Raji (cell line): ENCODE data around the gene GRIK4.

Source experiments
- POLR2A ChIP-seq: IDR thresholded peaks from 2 replicates; pipeline ENCODE4 v1.6.1; 2011; ENCODE audit warnings: low read depth, low read length, control low read depth; ENCODE audit not compliant: insufficient read depth

Gene GRIK4

DNA sequence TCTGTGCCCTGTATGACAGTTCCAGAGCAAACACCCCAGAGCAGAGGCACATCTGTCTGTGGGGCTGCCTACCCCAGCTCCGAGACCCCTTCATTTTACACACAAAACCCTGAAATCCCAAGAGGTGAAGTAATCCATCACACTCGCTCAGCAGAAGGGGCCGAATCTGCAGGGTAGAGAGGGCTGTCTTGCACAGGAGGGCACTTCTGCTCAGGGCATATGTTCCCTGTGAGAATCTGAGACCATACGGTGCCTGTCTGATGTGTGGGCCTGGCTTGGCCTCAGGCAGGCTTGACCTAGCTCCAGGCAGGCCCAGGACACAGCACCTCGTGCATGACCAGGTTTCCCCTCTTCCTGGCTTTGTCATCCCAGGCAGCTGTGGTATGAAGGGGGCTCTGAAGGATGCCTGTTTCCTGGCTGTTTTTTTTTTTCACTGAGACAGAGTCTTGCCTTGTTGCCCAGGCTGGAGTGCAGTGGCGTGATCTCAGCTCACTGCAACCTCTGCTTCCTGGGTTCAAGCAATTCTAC lies 37.2 kb downstream of the GRIK4 start:
- no peak for TF ChIP-seq POLR2A

DNA sequence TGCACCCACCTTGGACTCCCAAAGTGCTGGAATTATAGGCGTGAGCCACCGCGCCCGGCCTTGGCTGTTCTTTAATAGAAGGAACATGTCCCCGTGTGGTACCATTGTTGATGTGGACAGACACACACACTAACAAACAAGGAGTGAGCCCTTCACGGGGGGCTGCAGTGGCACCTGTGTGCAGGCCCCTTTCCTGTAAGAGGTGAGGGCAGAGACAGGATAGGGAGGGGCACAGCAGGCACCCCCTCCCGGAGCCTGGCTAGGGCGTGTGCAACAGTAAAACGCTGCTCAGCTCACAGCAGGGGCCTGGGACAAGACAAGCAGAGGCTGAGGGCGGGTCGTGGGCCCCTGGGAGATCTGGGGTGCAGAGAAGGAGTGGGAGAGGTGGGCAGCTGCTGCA lies 37.8 kb downstream of the GRIK4 start:
- TF ChIP-seq POLR2A = no peak

DNA sequence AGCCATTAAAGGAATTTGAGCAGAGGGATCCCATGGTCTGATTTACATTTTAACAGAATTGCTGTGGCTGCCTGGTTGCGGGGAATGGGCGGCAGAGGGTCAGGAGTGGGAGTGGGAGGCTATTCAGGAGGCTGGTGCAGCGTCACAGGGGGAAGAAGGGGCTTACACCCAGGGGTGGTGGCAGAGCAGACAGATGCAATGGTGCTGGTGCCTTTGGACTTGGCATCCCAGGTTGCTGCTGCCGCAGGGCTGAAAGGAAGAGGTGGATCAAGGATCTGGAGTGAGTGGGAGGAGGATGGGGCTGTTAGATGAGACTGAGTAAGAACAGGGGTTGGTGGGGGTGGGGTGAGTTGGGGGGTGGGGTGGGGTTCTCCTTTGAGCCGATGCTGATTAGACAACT lies 38.5 kb downstream of the GRIK4 start:
- TF ChIP-seq POLR2A = no peak

DNA sequence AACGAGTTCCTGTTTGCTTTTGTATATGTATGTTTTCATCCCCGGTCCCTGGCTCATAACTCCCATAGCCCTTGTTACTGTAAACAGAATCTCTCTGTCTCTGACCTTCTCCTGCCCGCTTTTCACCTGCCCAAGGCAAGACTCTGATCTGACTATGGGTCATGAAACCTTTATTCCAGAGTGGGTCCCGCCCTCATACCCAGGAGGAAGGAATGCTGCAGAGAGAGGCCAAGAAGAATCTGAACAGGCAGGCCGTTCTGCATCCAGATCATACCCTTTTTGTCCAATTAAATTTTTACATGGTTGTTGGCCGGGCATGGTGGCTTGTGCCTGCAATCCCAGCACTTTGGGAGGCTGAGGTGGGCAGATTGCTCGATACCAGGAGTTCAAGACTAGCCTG lies 39.6 kb downstream of the GRIK4 start:
- no peak for TF ChIP-seq POLR2A

DNA sequence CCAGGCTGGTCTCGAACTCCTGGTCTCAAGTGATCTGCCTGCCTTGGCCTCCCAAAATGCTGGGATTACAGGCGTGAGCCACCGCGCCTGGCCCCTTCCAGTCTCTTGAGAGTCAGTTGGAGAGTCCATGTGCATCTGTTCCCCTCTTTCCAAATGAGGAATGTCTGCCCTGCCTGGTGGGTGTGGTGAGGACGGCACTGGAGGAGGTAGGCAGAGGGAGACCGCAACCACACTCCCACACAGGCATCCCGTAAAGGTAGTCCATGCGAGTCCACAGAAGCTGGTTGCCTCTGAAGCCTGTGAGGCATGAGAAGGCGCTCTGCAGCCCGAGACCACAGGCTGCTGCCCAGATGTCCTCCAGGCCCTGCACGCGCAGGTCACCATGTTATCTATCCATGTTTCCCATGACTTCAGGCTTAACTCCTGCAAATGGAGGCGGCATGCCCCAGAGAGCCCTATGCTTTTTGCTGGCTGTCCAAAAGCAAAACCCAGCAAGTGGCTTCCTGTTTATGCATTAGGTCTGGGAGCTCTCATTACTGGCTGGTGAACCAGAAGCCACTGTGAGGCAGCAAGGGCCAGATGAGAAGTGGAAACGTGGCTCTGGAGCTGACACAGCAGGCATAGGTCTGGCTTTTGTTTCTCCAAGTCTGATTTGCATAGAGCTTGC lies 43.4 kb downstream of the GRIK4 start:
- no peak for TF ChIP-seq POLR2A

DNA sequence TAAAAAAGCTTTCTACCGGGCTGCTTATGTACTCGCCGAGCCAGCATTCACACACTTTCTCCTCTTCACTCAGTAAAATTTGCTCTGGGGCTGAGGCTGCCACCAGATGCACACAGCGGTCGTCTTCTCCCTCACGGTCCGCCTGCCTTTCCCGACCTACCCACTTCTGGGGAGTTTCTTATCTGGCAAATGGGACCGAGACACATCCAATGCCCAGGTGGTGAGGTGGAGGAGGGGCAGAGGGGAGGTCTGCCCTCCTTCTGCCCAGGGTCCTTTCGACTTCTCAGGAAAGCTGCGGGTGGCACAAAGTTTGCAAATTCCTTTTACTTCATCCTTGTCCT lies 43.9 kb downstream of the GRIK4 start:
- no peak for TF ChIP-seq POLR2A

DNA sequence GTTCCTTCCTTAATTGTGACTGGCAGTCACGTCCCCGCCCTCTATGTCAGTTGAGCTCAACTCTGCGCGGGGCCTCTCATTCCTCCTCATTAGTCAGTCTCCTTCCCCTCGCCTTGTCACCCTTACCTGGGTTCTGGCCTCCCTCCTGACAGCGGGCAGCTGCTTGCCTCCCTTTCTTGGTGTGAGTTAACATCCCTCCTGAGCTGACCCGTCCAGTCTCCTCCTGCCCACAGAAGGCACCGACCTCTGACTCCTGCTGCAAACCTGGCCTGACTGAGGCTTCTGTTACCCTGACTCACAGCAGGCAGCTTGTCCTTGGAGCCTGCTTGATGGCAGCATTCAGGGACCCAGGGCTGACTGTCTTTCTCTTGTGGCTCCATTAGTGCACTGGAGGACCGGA lies 45.2 kb downstream of the GRIK4 start:
- no peak for TF ChIP-seq POLR2A

DNA sequence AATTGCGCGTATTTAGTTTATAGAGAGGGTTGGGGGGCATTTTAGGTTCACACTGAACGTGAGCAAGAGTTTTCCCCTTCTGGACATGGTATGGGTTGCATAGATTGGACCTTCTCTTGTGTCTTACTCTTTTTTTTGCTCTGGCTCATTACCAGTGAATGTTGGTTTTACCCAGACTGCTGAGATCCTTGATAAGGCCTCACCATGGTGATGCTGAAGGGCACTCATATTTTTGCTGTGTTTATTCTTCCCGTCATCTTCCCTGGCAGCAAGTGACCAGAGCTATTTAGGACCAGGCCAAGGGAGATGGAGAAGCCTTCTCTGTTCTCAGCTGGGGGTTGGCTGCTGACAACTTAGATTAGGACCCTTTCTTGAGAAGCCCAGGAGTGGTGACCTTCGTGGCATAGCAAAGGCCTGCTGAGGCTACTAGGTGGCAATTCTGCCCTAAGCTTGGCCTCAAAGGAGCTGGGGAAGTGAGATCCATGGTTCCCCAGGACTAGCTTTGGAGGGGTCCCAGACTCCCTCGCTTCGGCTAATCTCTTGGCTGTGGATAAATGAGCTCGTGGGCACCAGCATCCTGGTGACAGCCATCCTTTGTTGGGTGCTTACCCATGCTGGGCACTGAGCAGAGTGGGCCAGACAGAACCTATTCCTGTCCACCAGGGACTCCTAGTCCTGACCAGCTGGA lies 47.3 kb downstream of the GRIK4 start:
- no peak for TF ChIP-seq POLR2A

DNA sequence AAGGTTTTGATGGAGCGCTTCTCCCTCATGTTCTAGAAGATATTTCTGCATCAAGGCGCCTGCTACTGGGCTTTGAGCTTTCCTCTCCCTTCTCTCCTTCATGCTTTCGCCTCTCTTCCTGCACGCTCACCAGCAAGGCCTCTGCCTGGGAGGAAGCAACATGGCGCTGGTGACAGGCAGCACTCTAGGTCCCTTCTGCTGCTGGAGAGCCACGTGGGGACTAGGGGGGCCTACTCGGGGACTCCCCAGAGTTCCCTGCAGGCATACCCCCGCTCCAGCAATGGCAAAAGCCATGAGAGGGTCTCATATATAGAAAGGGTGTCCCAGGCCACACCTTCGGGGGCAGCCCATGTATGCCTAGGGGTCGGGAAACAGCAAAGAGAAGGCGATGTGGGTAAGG lies 49.7 kb downstream of the GRIK4 start:
- no peak for TF ChIP-seq POLR2A

DNA sequence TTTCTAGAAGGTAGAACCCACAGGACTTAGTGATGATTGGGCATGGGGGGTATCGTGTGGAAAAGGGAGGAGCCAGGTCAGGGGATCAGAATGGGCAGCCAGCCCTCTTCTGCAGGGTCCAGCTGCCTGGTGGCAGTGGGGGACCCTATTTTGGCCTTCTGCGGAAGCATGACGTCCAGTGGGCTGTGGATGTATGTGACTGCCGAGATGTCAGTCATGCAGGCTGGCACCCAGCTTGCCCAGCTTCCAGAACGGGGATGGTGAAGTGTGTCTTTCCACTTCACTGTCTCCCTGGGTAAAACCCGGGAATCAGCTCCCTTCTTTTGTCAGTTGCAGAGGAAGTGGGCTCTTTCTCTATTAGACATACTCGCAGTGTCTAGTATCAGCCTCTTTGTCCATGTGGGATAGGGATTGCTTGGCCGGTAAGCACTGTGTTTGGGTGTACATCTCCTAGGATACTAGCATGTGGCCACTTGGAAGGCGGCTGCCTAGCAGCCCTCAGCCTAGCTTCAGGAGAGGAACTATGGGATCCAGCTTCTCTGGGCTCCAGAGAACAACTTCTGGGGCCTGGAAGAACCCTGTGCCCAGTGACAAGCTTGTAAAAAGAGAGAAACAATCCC lies 51.4 kb downstream of the GRIK4 start:
- TF ChIP-seq POLR2A = no peak

DNA sequence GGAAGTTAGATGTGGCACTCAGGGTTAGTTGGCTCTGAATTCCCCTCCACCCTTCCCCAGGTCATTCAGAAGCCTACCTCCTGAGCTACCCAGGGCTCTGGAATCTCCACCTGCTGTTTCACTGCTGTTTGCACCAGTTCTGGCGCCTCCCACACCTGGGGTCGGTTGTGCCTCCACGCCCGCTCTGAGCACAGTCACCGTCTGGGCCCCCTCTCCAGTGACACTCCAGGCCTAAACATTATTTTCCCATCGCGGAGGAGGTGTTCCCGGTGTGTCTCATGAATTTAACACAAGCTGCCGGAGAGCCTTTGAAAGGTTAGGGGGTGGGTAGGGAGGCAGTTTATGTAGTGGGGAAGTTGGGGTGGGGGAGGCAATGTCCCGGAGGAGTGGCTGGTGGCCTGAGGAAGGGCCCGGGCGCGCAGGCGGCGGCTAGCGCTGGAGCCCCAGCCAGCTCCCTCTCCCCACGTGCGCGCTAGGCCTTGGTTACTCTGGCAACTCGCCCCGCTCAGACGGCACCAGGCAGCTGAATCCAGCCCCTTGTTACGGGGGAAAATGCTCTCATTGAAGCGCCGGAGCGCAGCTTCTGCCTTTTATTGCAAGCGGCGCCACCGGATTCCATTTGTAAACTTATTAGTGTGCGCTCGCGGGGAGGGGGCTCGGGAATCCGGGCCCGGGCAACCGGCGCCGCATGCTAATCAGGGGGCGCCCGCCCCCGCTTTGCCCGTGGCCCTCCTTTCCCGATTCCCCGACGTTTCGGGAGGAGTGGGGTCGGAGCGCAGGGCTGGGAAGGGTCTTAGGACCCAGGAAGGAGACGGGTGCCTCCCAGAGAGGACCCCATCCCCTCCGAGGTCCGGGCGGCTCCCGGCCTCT lies 52.4 kb downstream of the GRIK4 start:
- no peak for TF ChIP-seq POLR2A

DNA sequence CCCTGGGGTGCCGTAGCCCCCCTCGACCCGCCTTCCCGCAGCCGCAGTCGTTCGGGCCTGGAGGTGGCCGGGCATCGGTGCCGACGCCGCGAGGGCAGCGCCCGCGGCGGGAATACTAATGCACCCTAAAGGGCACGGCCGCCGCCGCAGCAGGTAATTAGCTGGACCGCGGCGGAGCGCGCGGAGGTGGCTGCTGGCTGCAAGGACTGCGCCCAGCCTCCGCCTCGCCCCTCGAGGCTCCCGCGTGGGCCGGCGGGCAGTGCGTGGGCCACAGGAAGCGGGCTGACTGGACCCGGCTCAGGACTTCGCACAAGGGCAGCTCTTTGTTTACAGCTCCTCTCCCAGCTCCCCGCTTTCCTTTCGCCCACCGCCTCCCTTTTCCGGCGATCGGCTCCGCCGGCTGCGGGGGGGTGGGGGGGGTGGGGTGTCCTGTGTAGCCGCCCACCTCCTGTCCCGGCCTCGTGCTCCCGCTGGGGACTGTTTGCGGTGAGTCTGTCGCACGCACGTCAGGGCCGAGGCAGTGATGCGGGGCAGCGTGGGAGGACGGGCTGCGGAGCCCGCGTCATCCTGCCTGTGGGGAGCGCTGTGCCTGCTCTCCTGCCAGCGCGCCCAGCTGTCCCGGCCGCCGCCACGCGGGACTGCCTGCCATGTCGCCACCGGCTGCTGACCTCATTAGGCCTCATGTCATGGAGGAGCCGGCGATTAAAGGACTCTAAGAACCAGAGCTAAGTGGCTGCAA lies 53.2 kb downstream of the GRIK4 start:
- no peak for TF ChIP-seq POLR2A

DNA sequence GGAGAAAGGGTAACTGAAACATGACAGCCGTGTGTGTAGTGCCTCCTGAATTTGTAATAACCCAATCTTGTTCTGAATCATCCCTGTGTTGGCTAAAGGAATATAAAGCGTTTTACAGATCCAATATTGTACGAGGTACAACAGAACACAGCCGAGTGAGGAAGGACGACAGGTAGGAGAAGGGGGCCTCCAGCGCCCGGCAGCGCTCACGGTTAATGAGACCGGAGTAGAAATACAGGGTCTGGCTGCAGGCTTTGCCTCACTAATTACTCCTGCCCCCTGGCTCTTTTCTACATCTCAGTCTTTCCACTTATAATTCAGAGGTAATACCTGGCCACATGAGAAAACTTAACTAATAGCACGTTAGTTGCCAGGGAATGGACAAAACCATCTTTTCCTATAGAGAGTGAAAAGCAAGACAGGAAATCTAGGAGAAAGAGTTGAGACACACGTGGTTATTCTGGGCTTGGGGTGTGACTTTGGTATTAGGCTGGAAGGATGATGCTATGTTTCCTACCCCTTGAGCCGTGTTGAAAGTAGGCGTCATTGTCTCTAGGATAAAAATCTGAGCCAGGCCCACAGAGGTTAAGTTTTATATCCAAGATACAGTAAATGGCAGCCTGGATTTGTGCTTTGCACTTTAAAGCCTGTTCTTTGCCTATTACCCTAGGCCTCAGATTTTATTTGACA lies 54.1 kb downstream of the GRIK4 start:
- no peak for TF ChIP-seq POLR2A

DNA sequence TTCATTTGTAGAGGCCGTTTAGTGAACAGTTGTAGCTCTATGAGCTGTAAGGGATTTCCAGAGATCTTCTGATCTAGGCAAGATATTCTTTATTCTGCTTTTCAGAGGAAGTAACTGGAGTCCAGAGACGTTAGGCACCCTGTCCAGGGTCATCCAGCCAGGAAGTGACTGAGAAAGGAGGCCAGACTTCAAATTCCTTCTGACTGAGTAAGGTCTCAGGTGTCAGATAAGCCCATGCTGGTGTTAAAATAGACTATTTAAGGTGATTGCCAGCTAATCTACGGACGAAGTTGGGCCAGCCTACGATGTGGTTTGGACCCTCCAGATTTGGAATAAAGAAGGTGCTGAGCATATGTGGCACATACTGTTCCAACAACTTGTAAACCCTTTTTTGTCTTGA lies 54.6 kb downstream of the GRIK4 start:
- no peak for TF ChIP-seq POLR2A
